Measurements from ENCODE around the gene HS3ST4. TPM values are rescaled to one million over a fixed set of nuclear protein-coding genes. Genes with fewer than 3 reads are reported as not detected.

HS3ST4 gene
- total and polyA plus RNA-seq, 2 of the 4 experiments (the other 2 are of a cell fraction): not detected

DNA sequence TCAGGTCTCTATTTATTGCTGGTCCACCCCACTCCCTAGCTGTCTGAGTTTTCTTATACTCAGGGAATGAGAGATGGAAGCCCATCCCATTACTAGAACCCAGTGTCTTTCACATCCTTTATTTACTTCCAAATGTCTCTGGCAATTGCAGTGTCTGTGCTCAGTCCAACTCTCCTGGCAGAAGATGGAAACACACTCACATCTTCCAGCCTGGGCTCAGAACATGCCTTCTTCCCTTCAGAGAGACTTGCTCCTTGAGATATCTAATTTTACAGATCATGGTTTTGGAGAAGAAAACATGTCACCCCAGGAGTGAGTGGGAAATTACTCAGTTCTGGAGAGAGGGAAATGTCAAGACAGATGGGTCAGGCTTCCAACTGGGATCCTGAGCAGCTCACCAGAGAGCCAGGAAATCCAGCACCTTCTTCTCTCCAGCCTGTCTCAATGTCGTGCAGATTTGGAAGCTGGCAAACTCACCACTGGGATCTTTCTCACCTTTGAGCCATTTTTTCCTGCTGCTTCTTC is 494.4 kb downstream of the HS3ST4 start:
- no peak overlapping the region for H2AK5ac ChIP-seq (ENCODE audit: low read depth, low read length)
- no peak overlapping the region for H2AK9ac ChIP-seq (replicated peaks; ENCODE audit: low read depth, low read length, poor library complexity)
- intact Hi-C loops (cut with micrococcal nuclease): no loop called here
- H3K27ac ChIP-seq (ENCODE audit: insufficient read depth, low read length): no peak overlapping the region
- no peaks in the 10 kb centered on the region for H3K9me1 ChIP-seq (ENCODE audit: insufficient read depth, low read length)
- dilution Hi-C loops (cut with HindIII; ENCODE audit: low sequenced_read_pairs, unreplicated experiment): no loop called here
- H3K14ac ChIP-seq (replicated peaks; ENCODE audit: low read depth, low read length): no peak overlapping the region
- H3K18ac ChIP-seq (ENCODE audit: low read depth, low read length): no peak overlapping the region
- no peak overlapping the region for H3K4me2 ChIP-seq (ENCODE audit: low read depth, low read length)
- no peak overlapping the region for H4K8ac ChIP-seq (ENCODE audit: low read depth in 2 of 2, low read length in 2 of 2)
- no peak overlapping the region for H3K4me3 ChIP-seq (ENCODE audit: insufficient read depth, low read depth, low read length)
- H2BK5ac ChIP-seq (ENCODE audit: low read depth, low read length, poor library complexity, severe bottlenecking): no peak overlapping the region
- H2AFZ ChIP-seq (replicated peaks; ENCODE audit: low read length, poor library complexity): no peak overlapping the region
- no peak overlapping the region for H3K56ac ChIP-seq (ENCODE audit: extremely low read depth, insufficient read depth, low read length)
- no peak overlapping the region for H3K9ac ChIP-seq (ENCODE audit: low read depth, low read length)
- TF ChIP-seq RCOR1 (IDR thresholded peaks at IDR 0.05; ENCODE audit: insufficient replicate concordance, low read length) (no peak), RAD21 (IDR thresholded peaks at IDR 0.05; ENCODE audit: low read length) (no peak), MAFK (IDR thresholded peaks at IDR 0.05; ENCODE audit: low read depth, low read length) (no peak), CEBPB (IDR thresholded peaks at IDR 0.05; ENCODE audit: low read depth, low read length) (no peak), FOS (IDR thresholded peaks at IDR 0.05; ENCODE audit: low read depth, low read length) (no peak), CHD1 (IDR thresholded peaks at IDR 0.05; ENCODE audit: low read depth, low read length) (no peak)
- no peaks in the 10 kb centered on the region for H3K79me1 ChIP-seq (ENCODE audit: low read depth in 1 of 2, low read length in 2 of 2)
- no peak overlapping the region for H2BK120ac ChIP-seq (ENCODE audit: low read depth, low read length)
- POLR2A ChIA-PET (ENCODE audit: unreplicated experiment): no interaction called here
- no peak overlapping the region for H3K4ac ChIP-seq (ENCODE audit: low read depth, low read length)
- CTCF ChIA-PET: no interaction called here
- H2BK15ac ChIP-seq (ENCODE audit: low read depth, low read length): no peak overlapping the region
- ATAC-seq (ENCODE audit: low read depth) (no peak), DNase-seq (no peak)
- H3K23ac ChIP-seq (ENCODE audit: low read depth, low read length): no peak overlapping the region
- no peak overlapping the region for H2BK20ac ChIP-seq (ENCODE audit: low read depth, low read length)
- no peak overlapping the region for H4K91ac ChIP-seq (ENCODE audit: insufficient read depth, low read depth, low read length)
- in situ Hi-C loops (cut with MboI; ENCODE audit: low sequenced_read_pairs): no loop called here
- no peaks in the 10 kb centered on the region for H4K20me1 ChIP-seq (ENCODE audit: insufficient read depth, low read length)
- no peaks in the 10 kb centered on the region for H3K27me3 ChIP-seq (ENCODE audit: control insufficient read depth, insufficient read depth, low read length)
- H3K4me1 ChIP-seq (ENCODE audit: control insufficient read depth, insufficient read depth, low read length): no peaks in the 10 kb centered on the region
- WGBS, 2 experiments (ENCODE audit: extremely low coverage in 2 of 2, insufficient read length in 1 of 2): no CpG with 5 or more reads among the region's 1 CpG
- H4K5ac ChIP-seq (ENCODE audit: low read depth, low read length): no peak overlapping the region
- H3K36me3 ChIP-seq (ENCODE audit: control insufficient read depth, insufficient read depth, low read length): no peaks in the 10 kb centered on the region
- BruUV-seq (replicated peaks): no TSS peak
- peaks cover 11% of the 10 kb centered on the region for H3K9me3 ChIP-seq (ENCODE audit: control insufficient read depth, insufficient read depth, low read length)

Small RNA genes within 50 kb of the gene (microRNA-seq; reads per million reads assigned to microRNA genes)
- gene HMGN2P3 (ENCODE audit: insufficient read depth, insufficient read length) (not detected), gene MIR548W (ENCODE audit: insufficient read depth in 1 of 2, insufficient read length in 1 of 2, unreplicated experiment in 1 of 2) (0 reads per million in 2 experiments), gene RNA5SP405 (ENCODE audit: insufficient read depth, insufficient read length) (not detected)

Small RNA genes within 50 kb of the gene (small RNA-seq; reads per million reads assigned to genes)
- gene HMGN2P3 (0 reads per million in 5 experiments), gene MIR548W (0 to 1.3 (median 0) reads per million in 5 experiments), gene RNA5SP405 (0 reads per million in 5 experiments)

Data from IMR-90 (cell line).